ENCODE measurements around the gene SHC3. TPM values are rescaled to one million over a fixed set of nuclear protein-coding genes. Genes with fewer than 3 reads are reported as not detected.
A peak's percentile ranks its signal among the peaks of the same experiment; 100 is the strongest.

The SHC3 gene
- total and polyA plus RNA-seq, 8 donors: 0.15 to 1.7 (median 1.0) TPM

GRCh38 chr9:88997646-88998045 lies 181.0 kb downstream of the SHC3 start:
- no peak for TF ChIP-seq POLR2AphosphoS5 (IDR thresholded peaks at IDR 0.05)
- TF ChIP-seq POLR2A (IDR thresholded peaks at IDR 0.05): no peak
- TF ChIP-seq CTCF (IDR thresholded peaks at IDR 0.05): no peak
- TF ChIP-seq EP300 (IDR thresholded peaks at IDR 0.05): no peak
- intact Hi-C loops (cut with DNase I; ENCODE audit: low total_unique reads): no loop called here

GRCh38 chr9:88996921-88997235 lies 181.7 kb downstream of the SHC3 start:
- Histone ChIP-seq H3K36me3 (peaks cover 0 to 13% (median 7%) of the 10 kb centered on the region in 4 donors), H3K4me1 (peaks cover 29 to 97% (median 65%) of the 10 kb centered on the region in 4 donors), H3K9me3 (no peaks in the 10 kb centered on the region), H3K27ac (peak overlapping the region in 2 of 5 donors; percentile 40 to 92), H3K4me3 (no peak overlapping the region), H3K27me3 (peaks cover 0 to under 1% (median 0%) of the 10 kb centered on the region in 3 donors)
- TF ChIP-seq POLR2A (IDR thresholded peaks at IDR 0.05) (no peak), CTCF (IDR thresholded peaks at IDR 0.05) (no peak), POLR2AphosphoS5 (IDR thresholded peaks at IDR 0.05) (no peak), EP300 (IDR thresholded peaks at IDR 0.05) (no peak)
- 52 to 79% (median 69%) methylated on average over 4 of the region's 4 CpGs for WGBS, 5 donors
- intact Hi-C loops (cut with DNase I; ENCODE audit: low total_unique reads): no loop called here
- DNase-seq: peak in 1 of 2 donors; percentile 79

More at GRCh38 chr9:88997646-88998045, 181.0 kb downstream of the SHC3 start:
- no peak for DNase-seq
- Histone ChIP-seq H3K27me3 (no peaks in the 10 kb centered on the region), H3K4me3 (no peak overlapping the region), H3K27ac (peak overlapping the region in 3 of 5 donors; percentile 23 to 92 (median 71)), H3K9me3 (no peaks in the 10 kb centered on the region), H3K4me1 (peaks cover 21 to 95% (median 60%) of the 10 kb centered on the region in 4 donors), H3K36me3 (peaks cover 4 to 21% (median 13%) of the 10 kb centered on the region in 4 donors)
- WGBS, 5 donors: 78 to 89% (median 85%) methylated on average over 8 of the region's 8 CpGs

GRCh38 chr9:88996046-88996920 lies 182.3 kb downstream of the SHC3 start:
- Histone ChIP-seq H3K27me3 (peaks cover 0 to 6% (median 4%) of the 10 kb centered on the region in 3 donors), H3K4me1 (peaks cover 34 to 94% (median 66%) of the 10 kb centered on the region in 4 donors), H3K9me3 (no peaks in the 10 kb centered on the region), H3K36me3 (peaks cover 0 to 11% (median 4%) of the 10 kb centered on the region in 4 donors), H3K4me3 (peak overlapping the region in 1 of 4 donors; percentile 90), H3K27ac (peak overlapping the region in 2 of 5 donors; percentile 40 to 92)
- no peak for DNase-seq
- 90 to 95% (median 93%) methylated on average over 13 to 14 of the region's 14 CpGs for WGBS, 5 donors
- intact Hi-C loops (cut with DNase I; ENCODE audit: low total_unique reads): no loop called here
- TF ChIP-seq POLR2A (IDR thresholded peaks at IDR 0.05): no peak
- no peak for TF ChIP-seq CTCF (IDR thresholded peaks at IDR 0.05)
- no peak for TF ChIP-seq POLR2AphosphoS5 (IDR thresholded peaks at IDR 0.05)
- no peak for TF ChIP-seq EP300 (IDR thresholded peaks at IDR 0.05)

- H3K9me3 ChIP-seq: no peaks in the 10 kb centered on the region
- WGBS, 5 donors: 81 to 91% (median 86%) methylated on average over 6 of the region's 6 CpGs
- H3K27me3 ChIP-seq: peaks cover 0 to 13% (median 7%) of the 10 kb centered on the region in 3 donors
- intact Hi-C loops (cut with DNase I; ENCODE audit: low total_unique reads): no loop called here
- H3K36me3 ChIP-seq: peaks cover 0 to 11% (median 4%) of the 10 kb centered on the region in 4 donors
- TF ChIP-seq CTCF (IDR thresholded peaks at IDR 0.05) (no peak), EP300 (IDR thresholded peaks at IDR 0.05) (no peak), POLR2AphosphoS5 (IDR thresholded peaks at IDR 0.05) (no peak), POLR2A (IDR thresholded peaks at IDR 0.05) (no peak)
- H3K4me1 ChIP-seq: peaks cover 34 to 93% (median 62%) of the 10 kb centered on the region in 4 donors
- H3K27ac ChIP-seq: peak overlapping the region in 3 of 5 donors; percentile 34 to 92 (median 47)
- DNase-seq: no peak
- peak overlapping the region in 1 of 4 donors; percentile 90 for H3K4me3 ChIP-seq
These were observed 183.0 kb downstream of the SHC3 start for GRCh38 chr9:88995627-88996026.

Measured in stomach (tissue), 9 donors.